DOHH2 (cell line): ENCODE measurements around the gene MTFP1.

Experiments used
- CTCF ChIP-seq: fragments of 200-600 bp; sonication (generic); IDR thresholded peaks from one replicate; pipeline ENCODE4 v1.5.1; 2014; ENCODE audit warnings: antibody characterized with exemption, mild to moderate bottlenecking, low read depth, low read length; ENCODE audit not compliant: poor library complexity, severe bottlenecking
- EZH2phosphoT487 ChIP-seq: fragments of 200-600 bp; sonication (generic); IDR thresholded peaks from 2 replicates; pipeline ENCODE4 v1.6.1; 2017; ENCODE audit warnings: borderline replicate concordance, mild to moderate bottlenecking, antibody characterized with exemption, low read length, moderate library complexity, mixed read lengths

DNA sequence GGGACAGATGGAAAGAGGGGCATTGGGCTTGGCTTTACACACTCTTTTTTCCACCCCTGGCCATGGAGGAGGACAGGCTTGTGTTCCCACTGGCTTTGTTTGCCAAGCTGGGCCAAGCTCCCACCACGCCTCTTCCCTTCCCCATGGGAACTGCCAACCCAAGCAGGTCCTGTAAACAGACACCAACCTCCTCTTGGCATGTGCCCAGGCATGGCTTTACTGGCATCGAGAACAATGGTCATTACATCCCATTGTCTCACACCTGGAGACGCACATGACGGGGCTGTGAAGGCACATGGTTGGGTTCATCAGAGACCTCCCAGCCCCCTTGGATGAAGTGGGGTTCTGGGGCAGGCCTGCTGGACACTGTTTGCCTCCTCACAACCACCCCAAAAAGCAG is 34.6 kb downstream of the MTFP1 start:
- TF ChIP-seq CTCF (no peak), EZH2phosphoT487 (no peak)
